Body of pancreas (tissue), 4 donors: ENCODE measurements around the gene PCSK6. TPM values are rescaled to one million over a fixed set of nuclear protein-coding genes. Genes with fewer than 3 reads are reported as not detected.

Experiments
- ATAC-seq: fragments of 150-250 bp; one replicate; pipeline ENCODE4 v1.9.1; 2016
- DNase-seq, 4 donors: peaks; one replicate each; pipeline ENCODE4 v3.0.0-alpha.2; 2019
- H3K27ac ChIP-seq, 4 donors: fragments of 200-600 bp; sonication (generic); 1 replicate in 3 of 4; 2 replicates in 1 of 4; pipeline versions ENCODE4 v1.5.1 to v1.6.1; 2016 to 2019; ENCODE audit warnings: mild to moderate bottlenecking in 1 of 4, mixed read lengths in 1 of 4, moderate library complexity in 1 of 4
- H3K27me3 ChIP-seq, 2 donors: fragments of 200-600 bp; sonication (generic); one replicate each; pipeline ENCODE4 v1.6.0; 2016; ENCODE audit warnings: mild to moderate bottlenecking in 1 of 2
- H3K36me3 ChIP-seq, 2 donors: fragments of 200-600 bp; sonication (generic); replicated peaks in 1 of 2; 2 replicates each; pipeline ENCODE4 v1.5.1; 2016; ENCODE audit warnings: low read depth in 2 of 2; ENCODE audit not compliant: insufficient read depth in 1 of 2
- H3K4me1 ChIP-seq: fragments of 200-600 bp; sonication (generic); one replicate; pipeline ENCODE4 v1.6.0; 2016
- H3K4me3 ChIP-seq, 2 donors: fragments of 200-600 bp; sonication (generic); 1 replicate in 1 of 2; 2 replicates in 1 of 2; pipeline ENCODE4 v1.5.1; 2016 to 2019
- H3K9me3 ChIP-seq, 3 donors: fragments of 200-600 bp; sonication (generic); 1 replicate in 2 of 3; 2 replicates in 1 of 3; pipeline ENCODE4 v1.5.1; 2016
- CTCF ChIP-seq, 7 experiments: fragments of 450-650 bp in 4 of 7; fragments of 200-600 bp in 3 of 7; sonication (generic) in 3 of 7; IDR thresholded peaks; one replicate each; pipeline ENCODE4 v1.5.1; 2016 to 2019; ENCODE audit warnings: antibody characterized with exemption in 7 of 7
- POLR2A ChIP-seq, 3 donors: fragments of 450-650 bp; IDR thresholded peaks; one replicate each; pipeline ENCODE4 v1.6.1; 2016; ENCODE audit warnings: antibody characterized with exemption in 3 of 3, mild to moderate bottlenecking in 2 of 3
- WGBS, 2 donors: methylation state at CpG; one replicate each; pipeline ENCODE4 v1.1.5; 2017; 5-methylcytosine and 5-hydroxymethylcytosine counted together
- intact Hi-C: fragments of 100-400 bp; cut with DNase I; formaldehyde crosslinking; loops from one replicate; pipeline ENCODE4 v1.15.1; 2023
- total RNA-seq, 2 donors: library from RNA; depleted of rRNA; stranded (reverse); fragments of >200 nt; gene quantifications; one replicate each; pipeline ENCODE4 v1.1.0, GENCODE V29; 2016

The PCSK6 gene
- total RNA-seq, 2 donors from 2014 or later: 8.9 to 10.1 TPM

DNA sequence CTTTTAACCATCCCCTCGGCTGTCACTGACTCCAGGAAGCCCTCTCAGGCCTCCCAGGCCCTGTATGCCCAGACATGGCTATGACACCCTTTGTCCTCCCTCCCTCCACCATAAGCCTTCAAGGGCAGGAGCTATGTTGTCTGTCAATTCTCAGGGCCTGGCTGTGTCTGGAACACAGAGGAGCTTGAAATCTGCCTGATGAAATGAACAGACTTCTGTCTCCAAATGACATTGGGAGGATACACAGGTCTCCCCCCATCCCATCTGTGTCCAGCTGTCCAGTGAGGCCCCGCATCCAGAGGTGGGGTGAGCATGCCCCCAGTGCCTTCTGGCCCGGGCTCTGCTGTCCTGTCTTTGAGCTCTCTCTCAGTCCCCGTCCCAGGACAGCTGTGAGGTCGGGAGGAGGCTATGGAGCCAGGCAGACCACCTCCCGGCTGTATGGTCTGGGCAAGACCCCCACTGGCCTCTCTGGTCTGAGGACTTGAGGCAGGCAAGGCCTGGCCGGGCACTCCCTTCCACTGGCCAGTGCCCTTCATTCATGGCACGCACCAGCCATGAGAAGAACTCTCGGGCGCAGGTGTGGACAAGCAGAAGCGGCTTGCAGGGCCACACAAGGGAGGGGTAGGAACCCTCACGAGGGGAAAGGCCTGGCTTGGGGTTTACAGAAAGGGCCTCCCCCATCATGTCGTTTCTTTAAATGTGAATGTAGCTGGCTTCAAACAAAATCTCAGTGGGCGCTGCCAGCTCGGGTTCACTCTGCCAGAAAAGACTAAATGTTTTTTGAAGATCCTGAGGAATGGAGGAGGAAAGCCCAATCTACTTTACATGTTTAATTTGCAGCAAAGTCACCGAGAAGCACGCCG lies 38.9 kb downstream of the PCSK6 start:
- H3K9me3 ChIP-seq: no peaks in the 10 kb centered on the region
- intact Hi-C loops: no loop called here
- no peak overlapping the region for H3K27ac ChIP-seq
- no peak for TF ChIP-seq CTCF (IDR thresholded peaks at IDR 0.05)
- peaks cover 18% of the 10 kb centered on the region for H3K4me1 ChIP-seq
- no peaks in the 10 kb centered on the region for H3K36me3 ChIP-seq
- no peak for ATAC-seq
- H3K27me3 ChIP-seq: no peaks in the 10 kb centered on the region
- H3K4me3 ChIP-seq: no peak overlapping the region
- DNase-seq: no peak
- WGBS, 2 donors: 64 to 78% methylated on average over 14 to 15 of the region's 18 CpGs

DNA sequence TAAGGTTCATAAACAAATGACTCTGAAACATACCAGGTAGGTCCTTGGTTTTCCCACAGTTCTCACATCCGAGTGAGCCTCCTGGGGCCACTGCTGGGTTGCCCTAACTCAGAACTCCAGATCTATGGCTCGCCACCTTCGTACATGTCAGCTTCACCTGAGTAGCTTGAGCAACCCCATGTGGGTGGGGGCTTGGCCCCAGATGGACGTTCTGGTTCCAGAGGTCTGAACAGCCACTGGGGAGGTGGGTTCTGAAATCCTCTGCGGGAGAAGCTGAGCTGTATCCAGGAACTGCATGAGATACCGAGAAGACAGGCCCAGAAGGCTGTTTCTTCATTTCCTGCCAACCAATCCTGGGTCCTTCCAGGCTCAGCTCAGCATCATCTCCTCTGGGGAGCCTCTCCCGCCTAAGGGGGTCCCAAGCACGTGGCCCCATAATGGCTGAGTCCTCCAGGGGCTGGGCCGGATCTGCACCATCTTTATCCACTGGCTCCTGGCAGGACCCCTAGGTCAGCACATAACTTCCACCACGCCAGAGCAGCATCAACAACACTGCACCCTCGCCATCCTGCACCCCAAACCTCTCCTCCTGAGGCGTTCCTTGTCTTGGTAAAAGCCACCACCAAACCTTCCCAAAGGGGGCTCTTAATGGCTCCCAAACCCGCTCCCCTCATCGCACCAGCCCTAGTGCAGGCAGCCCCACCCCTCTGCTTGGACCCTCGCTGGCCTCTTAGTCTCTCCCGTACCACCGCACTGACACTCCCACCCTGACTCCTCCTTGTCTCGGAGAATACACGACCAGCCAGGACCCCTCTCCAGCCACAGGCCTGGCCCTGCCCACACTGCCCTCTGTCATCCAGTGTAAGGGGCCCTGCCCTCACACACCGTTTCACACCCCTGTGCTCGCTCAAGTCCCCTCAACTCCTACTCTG lies 39.8 kb downstream of the PCSK6 start:
- Histone ChIP-seq H3K9me3 (no peaks in the 10 kb centered on the region), H3K4me3 (no peak overlapping the region), H3K36me3 (no peaks in the 10 kb centered on the region), H3K27ac (no peak overlapping the region), H3K4me1 (peaks cover 18% of the 10 kb centered on the region), H3K27me3 (no peaks in the 10 kb centered on the region)
- intact Hi-C loops: no loop called here
- ATAC-seq (no peak), DNase-seq (no peak)
- TF ChIP-seq POLR2A (IDR thresholded peaks at IDR 0.05): no peak
- TF ChIP-seq CTCF (IDR thresholded peaks at IDR 0.05): no peak
- WGBS, 2 donors: 89 to 92% methylated on average over 19 to 21 of the region's 21 CpGs

GRCh38 chr15:101448336-101448735 lies 41.2 kb downstream of the PCSK6 start:
- Histone ChIP-seq H3K4me1 (peaks cover 9% of the 10 kb centered on the region), H3K27me3 (no peaks in the 10 kb centered on the region), H3K27ac (no peak overlapping the region), H3K36me3 (no peaks in the 10 kb centered on the region), H3K9me3 (no peaks in the 10 kb centered on the region), H3K4me3 (no peak overlapping the region)
- no peak for DNase-seq
- no peak for TF ChIP-seq CTCF (IDR thresholded peaks at IDR 0.05)
- TF ChIP-seq POLR2A (IDR thresholded peaks at IDR 0.05): no peak
- intact Hi-C loops: no loop called here
- no peak for ATAC-seq
- WGBS, 2 donors: 89 to 95% methylated on average over 3 of the region's 3 CpGs

GRCh38 chr15:101447561-101448071 lies 41.9 kb downstream of the PCSK6 start:
- no peaks in the 10 kb centered on the region for H3K9me3 ChIP-seq
- WGBS, 2 donors: 93 to 94% methylated on average over 17 to 20 of the region's 20 CpGs
- no peaks in the 10 kb centered on the region for H3K27me3 ChIP-seq
- H3K4me3 ChIP-seq: no peak overlapping the region
- TF ChIP-seq POLR2A (IDR thresholded peaks at IDR 0.05) (no peak), CTCF (IDR thresholded peaks at IDR 0.05) (no peak)
- intact Hi-C loops: no loop called here
- no peak for DNase-seq
- H3K27ac ChIP-seq: no peak overlapping the region
- no peaks in the 10 kb centered on the region for H3K36me3 ChIP-seq
- no peak for ATAC-seq
- H3K4me1 ChIP-seq: peaks cover 8% of the 10 kb centered on the region
